GM08714 (cell line): ENCODE data around the gene ADCY7.

Source experiments
- H3K4me3 ChIP-seq: fragments of 200-500 bp; sonication (Bioruptor generic); 2 replicates; pipeline ENCODE4 v1.5.1; 2014; ENCODE audit warnings: mild to moderate bottlenecking, low read length, inconsistent platforms
- ZNF274 ChIP-seq: IDR thresholded peaks from 2 replicates; pipeline ENCODE4 v1.6.1; 2012; ENCODE audit warnings: mild to moderate bottlenecking, low read depth, low read length

ADCY7 gene

DNA sequence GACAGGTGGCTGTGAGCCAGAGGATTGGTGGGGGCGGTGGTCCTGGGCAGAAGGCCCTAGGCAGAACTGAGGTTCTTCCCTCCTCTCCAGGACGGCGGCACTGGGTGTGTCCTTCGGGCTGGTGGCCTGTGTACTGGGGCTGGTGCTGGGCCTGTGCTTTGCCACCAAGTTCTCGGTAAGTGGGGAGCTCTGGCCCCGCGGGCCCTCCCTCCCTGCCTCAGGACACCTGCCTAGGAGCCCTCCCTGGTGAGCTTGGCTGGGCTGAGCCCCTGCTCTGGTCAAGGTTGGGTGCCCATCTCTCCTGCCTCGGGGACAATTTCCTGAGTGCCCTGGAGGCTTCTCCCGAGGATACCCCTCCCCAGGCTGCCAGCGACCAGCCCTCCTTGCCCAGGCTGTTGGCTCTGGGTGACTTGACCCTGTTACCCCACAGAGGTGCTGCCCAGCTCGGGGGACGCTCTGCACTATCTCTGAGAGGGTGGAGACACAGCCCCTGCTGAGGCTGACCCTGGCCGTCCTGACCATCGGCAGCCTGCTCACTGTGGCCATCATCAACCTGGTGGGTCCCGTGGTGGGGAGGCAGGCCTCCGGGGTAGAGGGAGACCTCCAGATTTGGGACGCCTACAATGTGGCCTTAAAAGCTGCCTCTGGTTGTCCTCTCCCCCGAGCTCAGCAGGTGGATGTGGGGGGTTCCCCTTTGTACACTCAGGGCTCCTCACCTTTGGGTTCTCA is 42.0 kb downstream of the ADCY7 start:
- TF ChIP-seq ZNF274 = no peak

DNA sequence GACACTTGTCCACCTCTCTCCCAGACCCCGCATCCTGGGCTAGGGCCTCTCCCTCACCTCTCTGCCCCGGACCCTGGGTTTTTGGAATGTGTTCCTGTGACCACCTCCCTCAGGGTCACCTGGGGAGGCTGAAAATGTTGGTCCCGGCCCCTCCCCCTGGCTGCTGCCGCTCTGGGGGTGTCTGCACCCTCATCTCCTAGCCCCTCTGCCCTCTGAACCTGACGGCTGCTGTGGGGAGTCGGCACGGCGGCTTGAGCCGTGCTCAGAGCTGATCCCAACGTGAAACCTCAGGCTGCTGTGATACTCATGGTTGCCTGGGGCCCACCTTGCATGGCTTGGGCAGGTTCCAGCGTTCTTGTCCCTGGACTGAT is 42.8 kb downstream of the ADCY7 start:
- no peak overlapping the region for H3K4me3 ChIP-seq
- TF ChIP-seq ZNF274 = no peak

More for the DNA sequence above, 42.0 kb downstream of the ADCY7 start:
- H3K4me3 ChIP-seq = no peak overlapping the region

DNA sequence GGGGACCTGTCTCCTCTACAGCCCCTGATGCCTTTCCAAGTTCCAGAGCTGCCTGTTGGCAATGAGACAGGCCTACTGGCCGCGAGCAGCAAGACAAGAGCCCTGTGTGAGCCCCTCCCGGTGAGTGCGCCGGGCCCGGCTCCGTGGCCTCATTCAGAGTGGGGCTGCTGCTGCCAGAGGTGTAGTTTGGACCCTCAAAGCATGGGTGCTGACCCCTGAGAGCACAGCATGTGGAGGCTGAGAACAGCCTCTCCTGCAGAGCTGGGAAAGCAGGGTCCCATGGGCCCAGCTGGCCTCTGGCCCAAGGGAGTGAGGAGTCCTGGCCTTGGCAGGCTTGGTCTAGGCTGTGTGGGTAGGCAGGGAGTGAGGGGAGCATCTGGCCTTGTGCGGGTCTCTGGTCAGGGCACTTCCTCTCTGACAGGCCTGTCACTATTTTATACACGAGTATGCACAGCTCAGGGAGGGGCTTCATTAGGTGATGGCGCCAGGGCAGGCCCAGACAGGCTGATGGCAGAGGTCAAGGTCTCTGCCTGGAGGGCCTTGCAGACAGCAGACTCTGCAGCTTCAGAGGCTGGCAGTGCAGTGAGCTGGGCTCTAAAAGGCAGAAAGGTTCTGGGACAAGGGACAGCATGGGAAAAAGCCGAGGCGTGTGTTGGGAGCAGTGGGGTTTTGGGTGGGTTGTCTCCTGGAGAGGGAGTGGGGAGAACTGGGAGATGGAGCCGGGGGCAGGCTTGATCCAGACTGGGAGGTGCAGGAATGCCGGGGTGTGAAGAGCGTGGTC is 43.4 kb downstream of the ADCY7 start:
- no peak overlapping the region for H3K4me3 ChIP-seq
- TF ChIP-seq ZNF274 = no peak

DNA sequence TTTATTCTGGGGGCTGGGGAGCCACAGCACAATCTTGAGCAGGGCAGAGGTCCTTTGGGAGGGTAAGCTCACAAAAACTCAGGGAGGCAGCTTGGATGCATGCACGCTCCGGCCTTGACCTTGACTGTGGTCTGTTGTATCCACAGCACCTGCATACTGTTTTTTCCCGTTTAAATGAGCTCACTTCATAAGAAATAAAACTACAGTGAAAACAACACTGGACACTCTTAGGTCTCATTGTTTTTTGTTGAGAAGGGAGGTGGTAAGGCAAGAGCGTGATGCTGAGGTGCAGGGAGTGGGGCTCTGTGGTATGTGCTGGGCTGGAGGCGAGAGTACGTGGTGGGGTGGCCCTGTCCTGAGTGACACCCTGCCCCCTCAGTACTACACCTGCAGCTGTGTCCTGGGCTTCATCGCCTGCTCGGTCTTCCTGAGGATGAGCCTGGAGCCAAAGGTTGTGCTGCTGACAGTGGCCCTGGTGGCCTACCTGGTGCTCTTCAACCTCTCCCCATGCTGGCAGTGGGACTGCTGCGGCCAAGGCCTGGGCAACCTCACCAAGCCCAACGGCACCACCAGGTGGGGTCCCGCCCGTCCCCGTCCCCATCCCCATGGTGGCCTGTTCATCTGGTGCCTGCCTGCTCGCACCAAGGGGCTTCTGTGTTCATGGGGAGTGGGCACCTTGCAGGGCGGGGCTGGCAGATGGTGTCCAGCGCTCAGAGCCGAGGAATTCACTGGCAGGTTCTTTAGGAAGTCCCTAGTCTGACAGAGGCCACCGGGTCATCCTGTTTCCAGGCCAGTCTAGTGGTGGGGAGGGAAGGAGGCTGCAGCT is 44.2 kb downstream of the ADCY7 start:
- no peak for TF ChIP-seq ZNF274
- H3K4me3 ChIP-seq = no peak overlapping the region

DNA sequence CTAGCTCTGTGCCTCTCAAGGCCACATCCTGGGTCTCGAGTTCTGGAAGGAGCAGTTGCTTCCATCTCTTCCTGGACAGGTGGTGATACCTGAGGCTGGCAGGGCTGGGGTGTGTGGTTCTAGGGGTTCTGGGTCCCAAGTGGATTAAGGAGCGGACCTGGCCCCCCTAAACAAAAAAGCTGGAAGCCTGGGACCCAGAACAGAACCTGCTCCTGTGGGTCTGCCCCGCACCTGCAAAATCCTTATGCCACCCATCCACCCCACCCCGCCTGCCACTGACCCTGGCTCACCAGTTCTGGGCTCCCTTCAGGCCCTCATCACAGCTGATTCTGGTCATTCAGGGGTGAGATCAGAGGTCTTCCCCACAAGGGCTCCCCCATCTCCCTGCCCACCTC is 44.8 kb downstream of the ADCY7 start:
- no peak overlapping the region for H3K4me3 ChIP-seq
- no peak for TF ChIP-seq ZNF274

DNA sequence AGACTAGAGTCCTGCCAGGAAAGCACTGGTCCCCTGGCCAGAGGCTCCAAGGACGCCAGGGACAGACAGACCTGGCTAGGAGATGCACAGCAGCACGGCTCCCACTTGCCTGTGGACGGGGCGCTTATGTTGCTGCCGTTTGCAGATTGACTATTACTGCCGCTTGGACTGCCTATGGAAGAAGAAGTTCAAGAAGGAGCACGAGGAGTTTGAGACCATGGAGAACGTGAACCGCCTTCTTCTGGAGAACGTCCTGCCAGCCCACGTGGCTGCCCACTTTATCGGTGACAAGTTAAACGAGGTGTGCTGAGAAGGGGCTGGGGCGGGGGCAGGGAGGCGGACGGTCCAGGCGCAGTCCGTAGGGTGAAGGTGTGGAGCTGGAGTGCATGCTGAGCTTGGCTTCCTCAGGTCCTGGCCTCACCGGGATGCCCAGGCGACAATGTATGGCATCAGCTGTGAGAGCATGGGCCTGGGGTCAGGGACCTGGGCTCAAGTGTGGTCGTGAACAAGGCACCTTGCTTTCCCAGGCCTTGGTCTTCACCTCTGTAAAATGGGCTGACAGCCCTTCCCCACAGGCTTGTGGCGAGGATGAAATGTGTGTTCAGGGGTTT is 45.6 kb downstream of the ADCY7 start:
- TF ChIP-seq ZNF274 = no peak
- H3K4me3 ChIP-seq = no peak overlapping the region

DNA sequence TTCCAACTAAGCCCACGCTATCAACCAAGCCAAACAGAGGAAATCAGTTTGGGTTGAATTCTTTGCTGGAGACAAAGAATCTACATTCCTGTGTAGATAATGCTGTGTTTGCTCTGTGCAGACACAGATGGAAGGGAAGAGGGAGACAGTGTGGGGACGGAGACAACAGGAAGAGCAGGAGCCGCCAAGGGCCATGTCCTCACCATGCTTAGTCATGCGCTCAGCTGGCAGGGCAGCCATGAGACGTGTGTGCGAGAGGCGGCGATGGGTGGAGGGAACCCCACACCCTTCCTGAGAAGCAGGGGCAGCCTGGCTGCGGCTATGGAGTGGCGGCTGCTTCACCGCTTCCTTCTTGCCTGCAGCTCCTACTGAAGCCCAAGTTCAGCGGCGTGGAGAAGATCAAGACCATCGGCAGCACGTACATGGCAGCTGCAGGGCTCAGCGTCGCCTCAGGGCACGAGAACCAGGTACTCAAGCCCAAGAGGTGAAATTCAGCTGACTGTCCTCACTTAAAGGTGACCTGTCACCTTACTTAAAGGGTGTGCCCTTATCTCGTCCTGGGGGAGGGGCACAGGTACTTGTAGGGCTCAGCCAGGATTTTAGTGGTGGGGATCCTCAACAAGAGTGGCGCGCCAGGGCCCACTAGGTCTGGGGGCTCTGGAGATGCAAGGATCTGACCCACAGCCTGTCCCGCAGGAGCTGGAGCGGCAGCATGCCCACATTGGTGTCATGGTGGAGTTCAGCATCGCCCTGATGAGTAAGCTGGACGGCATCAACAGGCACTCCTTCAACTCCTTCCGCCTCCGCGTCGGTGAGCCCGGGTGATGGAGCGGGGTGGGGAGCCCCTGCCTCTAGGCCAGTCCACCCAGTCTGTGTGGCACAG is 47.5 kb downstream of the ADCY7 start:
- H3K4me3 ChIP-seq = no peak overlapping the region
- no peak for TF ChIP-seq ZNF274

DNA sequence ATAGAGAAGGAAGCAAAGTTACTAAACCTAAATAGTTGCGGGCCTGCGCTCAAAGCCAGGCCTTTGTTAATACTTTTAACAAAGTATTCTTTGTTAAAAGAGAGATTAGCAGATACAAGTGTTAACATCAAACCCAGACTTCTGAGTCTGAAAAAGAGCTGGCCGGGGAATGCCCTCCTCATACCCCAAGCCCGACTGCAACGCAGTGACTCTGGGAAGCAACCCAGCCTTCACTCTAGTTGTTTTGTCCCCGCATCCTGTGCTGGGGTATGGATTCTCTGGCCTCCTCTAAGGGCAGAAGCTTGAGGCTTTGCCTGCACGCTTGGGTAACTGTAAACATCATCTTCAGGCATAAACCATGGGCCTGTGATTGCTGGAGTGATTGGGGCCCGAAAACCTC is 48.3 kb downstream of the ADCY7 start:
- no peak for TF ChIP-seq ZNF274
- H3K4me3 ChIP-seq = no peak overlapping the region

DNA sequence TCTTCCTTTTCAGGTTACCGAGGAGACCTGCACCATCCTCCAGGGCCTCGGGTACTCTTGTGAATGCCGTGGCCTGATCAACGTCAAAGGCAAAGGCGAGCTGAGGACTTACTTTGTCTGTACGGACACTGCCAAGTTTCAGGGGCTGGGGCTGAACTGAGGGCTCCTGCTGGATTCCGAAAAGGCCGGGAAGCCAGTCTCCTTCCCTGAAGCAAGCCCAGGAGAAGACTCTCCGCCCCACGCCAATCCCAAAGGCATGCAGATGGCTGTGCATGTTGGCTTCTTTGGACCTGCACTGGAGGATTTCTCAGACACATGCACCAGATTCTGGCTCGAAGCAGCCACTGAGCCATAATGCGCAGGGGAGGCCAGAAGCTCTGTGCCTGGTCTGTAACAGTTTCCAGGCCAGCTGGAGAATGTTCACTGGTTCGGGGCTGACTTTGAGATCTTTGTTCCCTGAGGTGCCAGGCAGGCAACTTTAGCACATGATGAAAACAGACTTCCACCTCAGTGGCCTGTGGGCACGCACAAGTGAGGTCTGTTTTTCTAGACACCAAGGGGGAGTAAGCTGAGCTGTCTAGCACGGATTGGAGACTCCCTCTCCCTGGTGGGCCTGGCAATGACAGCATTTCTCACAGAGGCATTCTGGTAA is 49.1 kb downstream of the ADCY7 start:
- no peak for TF ChIP-seq ZNF274
- H3K4me3 ChIP-seq = no peak overlapping the region

DNA sequence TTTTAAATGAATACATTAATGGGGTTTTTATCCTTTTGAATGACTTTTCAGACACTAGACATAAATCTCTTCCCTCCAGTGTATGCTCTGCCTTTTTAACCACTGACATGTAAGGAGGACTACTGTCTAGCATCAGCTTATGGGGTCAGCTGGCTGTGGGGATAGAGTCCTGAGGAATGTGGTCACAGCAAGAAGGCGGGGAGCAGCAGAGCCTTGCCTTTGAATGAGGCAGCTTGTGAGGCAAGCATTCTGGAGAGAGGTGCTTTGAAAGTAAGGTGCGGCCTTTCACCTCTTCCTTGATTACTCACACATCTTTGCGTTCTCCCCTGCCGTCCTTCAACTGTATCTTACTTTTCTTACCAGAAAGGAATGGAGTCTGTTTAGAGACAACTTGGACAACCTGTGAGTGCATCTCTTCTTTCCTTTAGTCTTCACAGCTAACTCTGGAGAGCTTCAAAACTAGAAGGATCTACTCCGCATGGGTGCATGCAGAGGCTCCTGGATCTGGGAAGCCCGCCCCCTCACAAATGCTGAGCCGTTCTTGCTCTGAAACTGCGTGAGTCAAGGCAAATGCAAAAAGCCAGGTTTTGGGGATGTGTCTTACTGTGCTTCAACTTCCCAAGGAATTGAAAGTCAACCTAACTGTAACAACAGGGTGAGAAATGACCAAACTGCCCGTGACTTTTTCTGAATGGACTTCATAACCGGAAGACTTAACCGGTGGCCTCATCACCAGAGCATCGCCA is 49.9 kb downstream of the ADCY7 start:
- no peak overlapping the region for H3K4me3 ChIP-seq
- no peak for TF ChIP-seq ZNF274

DNA sequence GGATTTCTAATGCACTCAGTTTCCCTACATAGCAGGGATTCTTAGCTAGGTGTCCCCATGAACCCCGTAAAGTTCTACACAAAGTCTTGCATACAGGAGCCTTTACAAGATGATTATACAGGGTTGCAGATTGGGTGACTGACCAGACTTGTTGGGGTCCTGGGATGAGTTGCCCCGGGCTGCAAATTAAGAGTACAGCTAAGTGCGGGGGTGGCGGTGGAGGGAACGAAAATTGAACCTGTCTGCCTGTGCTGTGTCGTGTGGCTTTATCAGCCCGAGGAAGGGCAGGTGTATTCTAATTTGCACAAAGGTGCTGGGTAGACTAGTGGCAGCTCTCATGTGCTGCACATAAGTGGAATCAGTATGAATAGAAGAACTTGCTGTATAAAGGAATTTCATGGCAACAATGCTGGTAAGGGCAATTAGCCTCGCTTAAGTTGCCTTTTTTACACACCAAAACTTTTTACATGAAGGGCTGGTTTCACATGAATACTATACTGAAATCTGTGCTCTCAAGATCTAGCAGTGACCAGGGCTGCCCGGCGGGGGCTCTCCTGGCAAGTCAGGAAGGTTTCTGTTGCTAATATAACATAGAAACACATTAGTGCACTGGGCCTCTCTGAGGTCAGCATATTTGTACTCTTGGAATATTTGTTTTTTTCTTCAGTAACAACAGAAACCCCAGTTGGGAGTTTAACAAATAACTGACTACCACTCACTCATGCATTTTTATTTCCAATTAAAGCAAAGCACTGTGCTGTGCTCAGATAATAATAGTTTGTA is 50.7 kb downstream of the ADCY7 start:
- no peak overlapping the region for H3K4me3 ChIP-seq
- TF ChIP-seq ZNF274 = no peak
